ENCODE data around the gene DNAAF1. TPM values are rescaled to one million over a fixed set of nuclear protein-coding genes. Genes with fewer than 3 reads are reported as not detected.
A peak's percentile ranks its signal among the peaks of the same experiment; 100 is the strongest.

The DNAAF1 gene
- total RNA-seq, 1 donor from 2014 or later: 0.41 TPM

DNA sequence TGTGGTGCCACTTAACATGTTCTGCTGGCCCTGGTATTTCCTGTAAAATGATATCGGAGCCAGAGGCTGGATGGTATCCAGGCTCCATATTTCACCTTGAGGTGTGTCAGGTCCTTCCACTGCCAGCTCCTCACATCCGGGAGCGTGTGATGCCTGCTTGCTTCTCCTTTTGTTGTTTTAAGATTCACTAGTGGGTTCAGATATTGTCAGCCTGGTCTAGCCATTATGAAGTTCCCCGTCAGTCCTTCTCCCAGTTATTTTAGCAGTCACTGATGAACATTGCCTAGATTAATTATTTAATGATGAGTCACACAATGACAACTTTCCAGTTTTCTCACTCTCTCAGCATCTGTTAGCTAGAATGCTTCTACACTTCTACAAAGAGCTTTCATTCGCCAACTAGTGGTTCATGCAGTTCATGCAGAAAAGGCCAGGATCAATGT is 11.3 kb downstream of the DNAAF1 start:
- no peak for DNase-seq (ENCODE audit: low spot score in 2 of 2)
- no peak for FAIRE-seq

DNA sequence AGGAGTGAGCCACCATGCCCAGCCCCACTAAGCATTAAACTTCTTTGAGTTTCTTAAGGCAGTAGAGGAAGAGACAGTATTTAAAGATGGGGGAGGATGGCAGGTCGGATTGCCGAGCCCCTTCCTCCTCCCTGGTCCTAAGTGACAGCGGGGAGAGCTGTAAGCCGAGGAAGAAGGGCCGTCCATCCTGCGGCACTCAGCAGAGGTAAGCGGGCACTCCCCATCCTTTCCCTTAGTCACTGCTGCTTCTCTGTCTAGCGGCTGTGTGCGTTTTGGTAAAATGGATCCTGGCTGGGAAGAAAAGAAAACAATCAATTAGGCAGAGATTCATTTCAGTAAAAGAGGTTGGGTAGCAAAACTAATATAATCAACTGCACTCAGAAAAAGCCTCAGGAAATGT is 13.9 kb downstream of the DNAAF1 start:
- FAIRE-seq (no peak), DNase-seq (ENCODE audit: low spot score in 2 of 2) (no peak)

DNA sequence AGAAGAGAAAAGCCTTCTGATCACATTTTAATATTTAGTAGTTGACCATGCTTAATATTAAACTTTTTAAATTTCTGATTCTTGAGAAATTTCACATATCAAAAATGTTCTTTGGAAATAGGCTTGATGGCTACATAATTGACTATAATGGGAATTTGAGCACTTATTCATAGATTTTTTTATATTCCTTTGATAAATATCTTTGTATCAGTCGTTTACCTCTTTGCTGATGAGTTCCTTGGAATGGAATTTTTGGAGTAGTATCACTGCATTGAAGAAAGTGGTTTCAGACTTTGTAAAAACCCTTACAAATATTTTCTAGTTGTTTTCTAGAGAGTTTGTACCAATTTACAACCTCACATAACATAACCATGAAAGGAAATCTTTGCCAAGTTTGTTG is 14.7 kb downstream of the DNAAF1 start:
- FAIRE-seq (no peak), DNase-seq (ENCODE audit: low spot score in 2 of 2) (no peak)

GRCh38 chr16:84161037-84161436 is 15.9 kb downstream of the DNAAF1 start:
- no peak for DNase-seq (ENCODE audit: low spot score in 2 of 2)
- no peak for FAIRE-seq

- FAIRE-seq (no peak), DNase-seq (ENCODE audit: low spot score in 2 of 2) (no peak)
These were observed 16.7 kb downstream of the DNAAF1 start for GRCh38 chr16:84161801-84162200.

DNA sequence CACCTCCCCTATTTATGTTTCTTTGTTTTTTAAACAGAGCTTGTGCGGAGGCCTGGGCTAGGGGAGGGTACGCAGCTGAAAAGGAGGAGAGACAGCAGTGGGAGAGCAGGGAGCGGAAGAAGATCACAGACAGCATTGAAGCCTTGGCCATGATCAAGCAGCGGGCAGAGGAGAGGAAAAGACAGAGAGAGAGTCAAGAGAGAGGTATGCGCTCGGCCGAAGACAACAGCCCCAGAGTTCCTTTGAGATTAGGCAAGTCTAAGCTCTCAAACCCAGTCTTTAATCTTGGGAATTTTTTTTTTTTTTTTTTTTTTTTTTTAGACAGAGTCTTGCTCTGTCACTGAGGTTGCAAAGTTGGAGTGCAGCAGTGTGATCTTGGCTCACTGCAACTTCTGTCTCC is 20.6 kb downstream of the DNAAF1 start:
- FAIRE-seq: no peak
- no peak for DNase-seq (ENCODE audit: low spot score in 2 of 2)

DNA sequence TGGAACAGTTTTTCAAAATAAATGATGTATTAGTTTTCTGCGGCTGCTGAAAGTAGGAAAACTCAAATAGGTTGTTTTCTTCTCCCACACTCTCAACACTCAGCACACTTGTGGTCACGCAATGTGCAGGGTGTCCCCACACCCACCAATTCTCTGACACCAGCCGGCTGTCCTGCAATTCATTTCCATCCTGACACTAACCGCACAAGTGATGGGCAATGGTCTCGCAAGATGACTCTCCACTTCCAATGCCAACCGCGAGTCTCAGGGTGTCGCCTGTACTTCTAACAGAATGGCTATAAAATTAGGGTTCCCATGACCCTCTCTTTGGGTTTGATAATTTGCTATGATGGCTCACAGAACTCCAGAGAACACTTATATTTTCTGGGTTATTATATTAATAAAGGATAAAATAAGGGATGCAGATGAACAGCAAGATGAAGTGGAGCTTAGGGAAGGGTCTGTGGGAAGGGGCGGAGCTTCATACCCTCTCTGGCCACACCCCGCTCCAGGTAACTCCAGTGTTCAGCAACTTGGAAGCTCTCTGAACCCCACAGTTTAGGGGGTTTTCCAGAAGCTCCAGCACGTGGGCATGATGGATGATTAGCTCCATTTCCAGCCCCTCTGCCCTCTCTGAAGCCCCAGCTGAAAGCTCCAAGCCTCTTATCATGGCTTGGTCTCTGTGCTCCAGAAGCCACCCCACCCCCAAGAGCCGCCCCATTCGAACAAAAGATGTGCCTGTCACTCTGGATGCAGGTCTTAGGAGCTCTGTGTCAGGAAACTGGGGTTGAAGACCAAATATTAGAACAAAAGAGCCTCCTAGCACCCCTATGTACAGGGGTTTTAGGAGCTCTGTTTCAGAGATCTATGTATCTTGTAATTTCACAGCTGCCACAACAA is 21.9 kb downstream of the DNAAF1 start:
- DNase-seq (ENCODE audit: low spot score in 2 of 2): no peak
- FAIRE-seq: no peak

- DNase-seq (ENCODE audit: low spot score in 2 of 2) (no peak), FAIRE-seq (no peak)
These were observed 24.7 kb downstream of the DNAAF1 start for GRCh38 chr16:84169765-84170310.

DNA sequence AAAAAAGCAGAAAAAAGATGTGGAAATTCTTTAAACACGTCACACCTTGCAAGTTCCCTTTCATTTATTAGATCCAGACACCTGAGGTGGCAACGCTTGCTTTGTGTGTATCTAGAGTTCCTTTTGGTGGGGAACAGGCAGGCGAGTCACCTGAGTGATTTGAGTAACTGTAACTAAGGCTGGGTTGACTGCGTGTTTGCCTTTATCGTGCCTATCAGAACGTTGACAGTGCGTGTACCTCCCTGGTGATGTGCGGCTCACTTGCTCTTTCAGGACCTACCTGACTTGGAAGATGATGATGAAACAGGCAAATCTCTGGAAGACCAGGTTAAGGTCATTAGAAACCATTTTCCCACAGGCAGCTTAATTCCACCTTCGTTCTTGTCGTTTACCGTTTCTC is 29.3 kb downstream of the DNAAF1 start:
- DNase-seq (ENCODE audit: low spot score in 2 of 2) (no peak), FAIRE-seq (no peak)

DNA sequence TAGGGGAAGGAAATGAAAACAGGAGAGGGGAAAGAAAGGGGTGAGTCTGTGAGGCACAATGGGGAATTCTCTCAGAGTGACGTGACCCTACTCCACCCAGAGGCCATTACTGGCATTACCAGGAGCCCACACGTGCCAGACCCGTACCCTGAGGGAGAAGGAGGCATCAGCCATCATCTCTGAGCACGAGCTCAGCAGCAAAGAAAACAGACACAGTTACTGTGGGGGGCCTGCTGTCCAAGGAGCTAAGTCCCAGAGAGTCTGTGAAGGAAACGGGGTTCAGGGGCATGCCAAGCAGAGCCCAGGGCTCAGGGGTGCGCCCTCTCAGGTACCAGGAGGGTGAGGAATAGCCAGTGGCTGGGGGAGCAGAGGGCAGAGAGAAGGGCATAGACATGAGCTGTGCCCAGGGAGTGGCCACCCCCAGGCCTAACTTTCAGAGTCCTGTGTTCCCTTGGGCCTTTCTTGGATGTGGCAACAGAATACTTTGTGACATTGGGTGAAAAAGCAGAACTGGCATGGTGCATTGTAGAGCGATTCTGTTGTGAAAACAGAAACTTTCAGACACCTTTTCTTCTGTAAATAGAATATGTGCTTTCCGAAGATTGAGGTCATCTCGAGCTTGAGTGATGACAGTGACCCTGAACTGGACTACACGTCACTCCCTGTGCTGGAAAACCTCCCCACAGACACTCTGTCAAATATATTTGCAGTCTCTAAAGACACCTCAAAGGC is 30.4 kb downstream of the DNAAF1 start:
- FAIRE-seq: no peak
- peak in 1 of 2 donors; percentile 41 for DNase-seq (ENCODE audit: low spot score in 2 of 2)

DNA sequence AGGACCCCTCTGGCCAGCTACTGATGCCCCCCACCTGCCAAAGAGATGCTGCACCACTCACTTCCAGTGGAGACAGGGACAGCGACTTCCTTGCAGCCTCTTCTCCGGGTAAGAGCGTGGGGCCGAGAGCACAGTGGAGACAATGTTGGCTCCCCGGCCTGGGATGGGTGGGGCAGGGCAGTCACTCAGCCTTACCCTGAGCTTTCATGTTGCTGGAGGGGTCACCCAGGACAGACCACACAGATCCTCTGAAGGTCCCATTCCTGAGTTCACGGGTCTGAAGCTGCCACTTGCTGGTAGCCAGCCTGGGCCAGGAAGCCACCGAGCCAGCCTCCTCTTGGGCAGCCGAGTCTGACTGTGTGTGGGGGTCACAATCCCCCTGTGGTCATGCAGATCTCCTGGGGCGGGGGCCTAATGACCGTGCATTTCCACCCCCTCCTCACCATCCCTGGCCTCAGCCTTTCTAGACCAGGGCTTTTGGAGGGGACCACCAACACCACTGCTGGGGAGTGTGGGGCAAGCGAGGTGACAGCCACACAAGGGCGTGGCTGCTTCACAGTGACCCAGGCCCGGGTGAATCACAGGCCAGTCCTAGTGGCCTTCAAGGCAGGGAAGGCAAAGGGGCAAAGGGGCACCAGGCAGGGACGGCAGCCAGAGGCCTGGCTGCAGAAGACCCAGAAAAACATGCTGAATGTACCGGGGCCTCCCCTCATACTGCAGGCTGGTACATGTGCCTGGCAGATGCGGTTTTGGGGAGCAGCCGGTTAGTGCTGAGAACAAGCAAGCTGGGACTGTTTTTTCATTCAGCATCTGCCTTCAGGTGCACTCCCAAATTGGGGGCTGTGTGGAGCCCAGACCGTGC is 31.3 kb downstream of the DNAAF1 start:
- DNase-seq (ENCODE audit: low spot score in 2 of 2) (no peak), FAIRE-seq (no peak)

DNA sequence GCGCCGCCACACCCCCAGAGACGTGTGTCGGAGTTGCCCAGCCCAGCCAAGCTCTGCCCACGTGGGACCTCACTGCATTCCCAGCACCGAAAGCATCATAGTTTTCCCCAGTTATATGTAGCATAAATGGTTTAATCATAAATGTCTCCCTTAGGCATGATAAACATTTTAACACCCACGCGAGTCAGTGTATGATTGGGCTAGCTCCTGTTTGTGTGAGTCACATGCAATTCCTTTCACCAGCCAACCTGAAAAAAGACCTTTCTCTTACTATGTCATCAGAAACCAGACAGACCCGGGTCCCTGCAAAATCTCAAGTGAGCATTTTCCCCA is 32.6 kb downstream of the DNAAF1 start:
- FAIRE-seq: no peak
- DNase-seq (ENCODE audit: low spot score in 2 of 2): no peak

- no peak for FAIRE-seq
- peak in 1 of 2 donors; percentile 14 for DNase-seq (ENCODE audit: low spot score in 2 of 2)
These were observed 33.1 kb downstream of the DNAAF1 start for GRCh38 chr16:84178146-84178765.

DNA sequence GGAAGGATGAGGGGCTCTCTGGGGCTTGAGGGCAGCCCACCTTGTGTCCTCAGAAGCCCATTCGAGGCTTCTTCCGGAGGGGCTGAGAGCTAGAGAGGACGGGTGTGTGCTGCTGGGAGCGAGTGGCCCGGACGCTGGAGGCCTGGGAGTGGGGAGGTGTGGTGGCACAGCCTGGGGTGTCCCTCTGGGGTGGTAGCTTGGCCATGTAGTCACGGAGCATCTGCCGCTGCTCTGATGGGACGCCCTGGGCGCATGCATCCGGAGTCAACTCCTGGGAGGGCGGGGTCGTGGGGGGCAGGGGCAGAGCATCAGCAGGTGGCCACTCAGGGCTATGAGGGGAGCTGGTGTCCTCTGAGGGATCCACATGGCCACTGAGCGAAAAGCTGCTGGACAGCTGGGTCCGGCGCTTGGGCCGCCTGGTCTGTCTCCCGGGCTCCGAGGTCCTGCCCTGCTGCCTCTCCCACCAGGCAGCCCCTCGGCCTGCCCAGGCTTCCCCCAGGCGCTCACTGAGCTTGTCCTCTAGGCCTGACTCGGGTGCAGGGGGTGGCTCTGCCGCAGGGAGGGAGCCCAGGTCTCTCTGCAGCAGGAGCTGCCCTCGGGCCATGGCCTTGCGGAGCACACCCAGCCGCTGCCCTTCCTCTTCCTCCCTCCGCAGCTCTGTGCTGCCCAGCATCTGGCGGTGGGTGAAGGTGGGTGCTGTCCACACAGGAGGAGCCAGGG is 33.9 kb downstream of the DNAAF1 start:
- no peak for FAIRE-seq
- peak in 1 of 2 donors; percentile 12 for DNase-seq (ENCODE audit: low spot score in 2 of 2)

DNA sequence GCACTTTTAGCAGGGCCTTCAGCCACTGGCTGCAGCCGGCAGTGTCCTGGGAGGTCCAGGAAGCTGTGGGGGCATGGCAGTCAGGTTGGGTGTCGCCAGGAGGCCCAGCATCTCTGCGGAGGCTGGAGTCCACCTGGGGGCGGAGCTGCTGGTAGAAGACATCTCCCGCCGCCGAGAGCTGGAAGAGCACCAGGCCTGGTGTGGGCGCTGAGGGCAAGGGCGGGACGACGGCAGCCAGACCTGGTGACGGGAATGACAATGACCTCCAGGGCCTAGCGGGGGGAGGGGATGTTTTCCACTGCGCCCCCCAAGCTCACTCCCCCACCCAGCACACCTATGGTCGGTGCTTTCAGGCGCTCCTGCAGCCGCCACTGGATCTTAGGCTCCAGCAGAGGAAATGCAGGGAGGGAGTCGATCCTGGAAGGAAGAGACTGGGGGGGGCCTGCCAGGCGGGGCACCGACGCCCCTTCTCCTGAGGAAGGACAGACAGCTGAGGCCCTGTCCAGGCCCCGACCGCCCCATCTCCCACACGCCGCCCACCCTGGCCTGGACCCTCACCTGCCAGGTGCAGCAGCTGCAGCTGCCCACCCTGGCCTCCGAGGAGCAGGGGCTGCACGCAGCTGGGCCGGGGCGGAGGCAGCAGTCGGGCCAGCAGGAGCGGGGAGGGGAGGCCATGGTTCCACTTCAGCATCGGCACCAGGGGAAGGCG is 34.7 kb downstream of the DNAAF1 start:
- FAIRE-seq (no peak), DNase-seq (ENCODE audit: low spot score in 2 of 2) (no peak)

DNA sequence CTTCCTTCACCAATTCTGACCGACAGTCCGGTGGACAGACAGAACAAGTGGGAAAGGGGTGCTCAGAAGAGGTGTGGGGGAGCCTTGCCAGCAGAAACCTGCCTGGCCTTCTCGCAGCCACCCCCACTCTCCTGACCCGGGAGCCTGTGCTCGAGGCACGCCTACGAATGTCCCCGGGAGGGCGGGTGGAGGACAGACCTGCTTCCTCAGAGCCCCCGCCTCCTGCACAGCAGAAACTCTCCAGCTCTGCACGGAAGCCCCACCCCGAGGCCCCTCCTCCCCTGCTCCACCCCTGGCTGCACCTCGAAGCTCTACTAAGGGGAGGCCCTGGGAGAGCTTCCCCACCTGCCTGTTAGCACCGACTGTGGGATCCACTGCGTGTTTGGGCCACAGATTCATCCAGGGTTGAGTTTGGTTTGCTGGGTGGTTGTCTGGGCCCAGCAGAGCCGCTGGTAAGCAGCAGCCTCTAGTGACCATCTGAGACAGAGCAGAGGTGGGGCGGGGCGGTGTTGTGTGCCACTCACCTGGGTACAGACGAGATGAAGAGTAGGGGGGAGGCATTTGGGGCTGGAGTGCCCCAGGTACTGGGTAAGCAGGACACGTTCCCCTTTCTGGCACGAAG is 35.5 kb downstream of the DNAAF1 start:
- no peak for FAIRE-seq
- DNase-seq (ENCODE audit: low spot score in 2 of 2): peak in 1 of 2 donors; percentile 21

DNA sequence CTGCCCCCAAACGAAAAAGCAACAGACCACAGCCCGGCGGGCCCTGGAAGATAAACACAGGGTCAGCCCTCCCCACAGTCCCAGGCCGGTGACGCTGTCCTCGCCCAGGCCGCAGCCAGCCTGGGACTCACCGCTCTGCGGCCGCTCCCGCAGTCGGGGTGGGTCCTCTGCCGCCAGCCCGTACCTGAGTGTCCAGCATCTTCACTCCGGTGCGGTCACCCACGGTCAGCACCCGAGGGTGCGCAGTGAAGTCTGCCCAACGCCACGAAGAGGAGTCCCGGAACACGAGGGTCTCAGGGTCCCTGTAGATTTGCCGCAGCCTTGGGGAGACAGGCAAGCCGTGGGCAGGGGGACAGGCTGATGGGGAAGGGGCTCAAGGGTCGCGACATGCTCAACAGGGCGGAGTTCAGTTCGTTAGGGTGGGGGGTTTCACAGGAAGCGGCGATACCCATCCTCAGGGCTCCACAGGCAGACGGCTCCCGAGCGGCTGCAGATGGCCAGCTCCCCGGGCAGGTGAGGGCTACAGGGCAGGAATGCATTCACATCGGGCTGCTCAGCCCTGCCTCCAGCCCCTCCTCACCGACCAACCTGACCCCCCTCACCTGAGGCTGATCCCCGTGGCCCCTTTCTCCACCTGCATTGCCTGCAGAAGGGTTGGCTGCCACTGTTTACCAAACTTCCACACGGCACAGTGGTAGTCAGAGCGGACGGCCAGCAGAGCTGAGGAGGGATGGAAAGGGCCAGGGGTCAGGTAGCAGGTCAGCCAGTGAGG is 36.2 kb downstream of the DNAAF1 start:
- no peak for FAIRE-seq
- no peak for DNase-seq (ENCODE audit: low spot score in 2 of 2)

DNA sequence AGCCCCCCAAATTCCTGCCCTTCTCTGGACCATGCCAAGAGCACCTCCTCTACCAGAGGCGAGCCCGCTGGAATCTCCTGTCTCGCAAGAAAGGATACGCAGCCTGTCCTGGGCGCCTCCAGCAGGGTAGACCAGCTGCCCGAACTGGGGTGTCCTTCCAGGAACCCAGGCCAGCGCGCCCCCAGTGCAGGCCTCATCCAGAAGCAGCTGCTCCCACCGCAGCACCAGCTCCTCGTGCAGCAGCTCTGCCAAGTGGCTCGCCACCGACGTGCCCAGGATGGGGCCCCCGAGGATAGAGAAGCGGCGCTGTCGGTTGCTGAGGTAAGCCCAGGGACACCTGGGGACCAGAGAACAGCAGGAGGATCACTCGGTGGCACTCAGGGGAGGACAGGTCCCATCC is 37.0 kb downstream of the DNAAF1 start:
- DNase-seq (ENCODE audit: low spot score in 2 of 2) (no peak), FAIRE-seq (no peak)
